Trophoblast cell (in vitro differentiated cells and primary cell): ENCODE measurements around the gene RGR.

Experiments used
- DNase-seq, 2 donors: peaks; one replicate each; pipeline ENCODE4 v3.0.0-alpha.2; 2016
- H2AFZ ChIP-seq: 2 replicates; pipeline ENCODE4 v1.6.1; 2013; ENCODE audit warnings: low read length, moderate library complexity, mild to moderate bottlenecking; ENCODE audit not compliant: insufficient read depth, poor library complexity
- H2AK5ac ChIP-seq: 2 replicates; pipeline ENCODE4 v1.6.1; 2013; ENCODE audit warnings: mild to moderate bottlenecking, low read length
- H2BK120ac ChIP-seq: 2 replicates; pipeline ENCODE4 v1.6.1; 2013; ENCODE audit warnings: low read length, mild to moderate bottlenecking, moderate library complexity; ENCODE audit not compliant: insufficient read depth, poor library complexity
- H2BK12ac ChIP-seq: 2 replicates; pipeline ENCODE4 v1.6.1; 2013; ENCODE audit warnings: mild to moderate bottlenecking, low read length, moderate library complexity
- H2BK5ac ChIP-seq: 2 replicates; pipeline ENCODE4 v1.6.1; 2013; ENCODE audit warnings: low read length, low read depth, moderate library complexity, mild to moderate bottlenecking; ENCODE audit not compliant: poor library complexity
- H3K14ac ChIP-seq: 2 replicates; pipeline ENCODE4 v1.6.1; 2013; ENCODE audit warnings: mild to moderate bottlenecking, low read length
- H3K18ac ChIP-seq: 2 replicates; pipeline ENCODE4 v1.6.1; 2013; ENCODE audit warnings: mild to moderate bottlenecking, low read length
- H3K23ac ChIP-seq: 2 replicates; pipeline ENCODE4 v1.6.1; 2013; ENCODE audit warnings: low read length
- H3K27ac ChIP-seq: 2 replicates; pipeline ENCODE4 v1.5.1; 2013; ENCODE audit warnings: low read depth, mild to moderate bottlenecking, inconsistent platforms, low read length, moderate library complexity
- H3K27me3 ChIP-seq: 2 replicates; pipeline ENCODE4 v1.6.1; 2013; ENCODE audit warnings: inconsistent platforms, mild to moderate bottlenecking, low read length, moderate library complexity; ENCODE audit not compliant: insufficient read depth
- H3K36me3 ChIP-seq, 2 experiments: 1 replicate in 1 of 2; 2 replicates in 1 of 2; pipeline ENCODE4 v1.6.1; 2013; ENCODE audit warnings: low read length in 2 of 2, mild to moderate bottlenecking in 2 of 2, moderate library complexity in 1 of 2; ENCODE audit not compliant: insufficient read depth in 2 of 2, control insufficient read depth in 1 of 2
- H3K4ac ChIP-seq: 2 replicates; pipeline ENCODE4 v1.6.1; 2013; ENCODE audit warnings: low read depth, mild to moderate bottlenecking, low read length, moderate library complexity
- H3K4me1 ChIP-seq, 2 experiments: 1 replicate in 1 of 2; 2 replicates in 1 of 2; pipeline ENCODE4 v1.6.1; 2013; ENCODE audit warnings: low read length in 2 of 2, mild to moderate bottlenecking in 2 of 2, moderate library complexity in 1 of 2; ENCODE audit not compliant: insufficient read depth in 2 of 2, control insufficient read depth in 1 of 2
- H3K4me2 ChIP-seq: 2 replicates; pipeline ENCODE4 v1.6.1; 2013; ENCODE audit warnings: inconsistent platforms, mild to moderate bottlenecking, low read length, moderate library complexity
- H3K4me3 ChIP-seq: 2 replicates; pipeline ENCODE4 v1.5.1; 2013; ENCODE audit warnings: mild to moderate bottlenecking, low read depth, low read length, inconsistent platforms
- H3K79me1 ChIP-seq: one replicate; pipeline ENCODE4 v1.6.1; 2013; ENCODE audit warnings: low read length
- H3K79me2 ChIP-seq: 2 replicates; pipeline ENCODE4 v1.6.1; 2013; ENCODE audit warnings: low read length, mild to moderate bottlenecking; ENCODE audit not compliant: control insufficient read depth, insufficient read depth, poor library complexity
- H3K9ac ChIP-seq: 2 replicates; pipeline ENCODE4 v1.6.1; 2013; ENCODE audit warnings: mild to moderate bottlenecking, low read length
- H3K9me3 ChIP-seq: 2 replicates; pipeline ENCODE4 v1.6.1; 2013; ENCODE audit warnings: low read depth, mild to moderate bottlenecking, control low read depth, inconsistent platforms, low read length; ENCODE audit not compliant: insufficient read depth
- H4K12ac ChIP-seq: 2 replicates; pipeline ENCODE4 v1.6.1; 2013; ENCODE audit warnings: low read depth, mild to moderate bottlenecking, low read length, moderate library complexity
- H4K8ac ChIP-seq: 2 replicates; pipeline ENCODE4 v1.6.1; 2013; ENCODE audit warnings: low read depth, mild to moderate bottlenecking, low read length, moderate library complexity
- H4K91ac ChIP-seq: one replicate; pipeline ENCODE4 v1.6.1; 2013; ENCODE audit warnings: low read depth, mild to moderate bottlenecking, low read length, moderate library complexity
- WGBS: extraction: QIAGEN DNeasy Blood & Tissue Kit; methylation state at CpG from one replicate; pipeline ENCODE4 v1.1.7; 2013; ENCODE audit warnings: missing lambda C conversion rate; ENCODE audit not compliant: insufficient read length, insufficient coverage; ENCODE audit errors: extremely low coverage; 5-methylcytosine and 5-hydroxymethylcytosine counted together

The RGR gene

GRCh38 chr10:84226616-84227015, 18.2 kb upstream of the RGR start:
- H3K4ac ChIP-seq, result no peak overlapping the region
- H3K27me3 ChIP-seq, result no peaks in the 10 kb centered on the region
- H2BK120ac ChIP-seq, result no peak overlapping the region
- WGBS, result no CpG with 5 or more reads among the region's 3 CpGs
- no peak overlapping the region for H4K91ac ChIP-seq
- no peak overlapping the region for H3K18ac ChIP-seq
- H3K9ac ChIP-seq, result no peak overlapping the region
- H3K79me2 ChIP-seq, result no peaks in the 10 kb centered on the region
- no peaks in the 10 kb centered on the region for H3K36me3 ChIP-seq
- no peaks in the 10 kb centered on the region for H3K9me3 ChIP-seq
- no peak overlapping the region for H2BK12ac ChIP-seq
- no peaks in the 10 kb centered on the region for H3K79me1 ChIP-seq
- H2AK5ac ChIP-seq, result no peak overlapping the region
- H3K23ac ChIP-seq, result no peak overlapping the region
- H2BK5ac ChIP-seq, result no peak overlapping the region
- H3K4me1 ChIP-seq, result no peaks in the 10 kb centered on the region
- H2AFZ ChIP-seq, result no peak overlapping the region
- no peak overlapping the region for H4K12ac ChIP-seq
- no peak for DNase-seq
- no peak overlapping the region for H3K27ac ChIP-seq
- no peak overlapping the region for H3K4me3 ChIP-seq
- H3K4me2 ChIP-seq, result no peak overlapping the region
- no peak overlapping the region for H3K14ac ChIP-seq
- H4K8ac ChIP-seq, result no peak overlapping the region

GRCh38 chr10:84227810-84228209, 17.0 kb upstream of the RGR start:
- Histone ChIP-seq H2BK5ac (no peak overlapping the region), H3K4me2 (no peak overlapping the region), H3K14ac (no peak overlapping the region), H3K9ac (no peak overlapping the region), H2AK5ac (no peak overlapping the region), H3K18ac (no peak overlapping the region), H4K12ac (no peak overlapping the region), H3K4me1 (no peaks in the 10 kb centered on the region), H2BK12ac (no peak overlapping the region), H4K91ac (no peak overlapping the region), H2AFZ (no peak overlapping the region), H3K4me3 (no peak overlapping the region), H3K27me3 (no peaks in the 10 kb centered on the region), H3K36me3 (no peaks in the 10 kb centered on the region), H3K27ac (no peak overlapping the region), H3K79me2 (no peaks in the 10 kb centered on the region), H3K4ac (no peak overlapping the region), H4K8ac (no peak overlapping the region), H2BK120ac (no peak overlapping the region), H3K9me3 (peaks cover 3% of the 10 kb centered on the region), H3K23ac (no peak overlapping the region), H3K79me1 (no peaks in the 10 kb centered on the region)
- WGBS, result no CpG with 5 or more reads among the region's 4 CpGs
- no peak for DNase-seq

GRCh38 chr10:84230359-84230758, 14.5 kb upstream of the RGR start:
- Histone ChIP-seq H4K12ac (no peak overlapping the region), H3K4me1 (no peaks in the 10 kb centered on the region), H3K79me2 (no peaks in the 10 kb centered on the region), H3K36me3 (no peaks in the 10 kb centered on the region), H2BK12ac (no peak overlapping the region), H3K9me3 (peaks cover 3% of the 10 kb centered on the region), H4K8ac (no peak overlapping the region), H3K27me3 (no peaks in the 10 kb centered on the region), H3K9ac (no peak overlapping the region), H3K18ac (no peak overlapping the region), H2BK5ac (no peak overlapping the region), H2AK5ac (no peak overlapping the region), H3K79me1 (no peaks in the 10 kb centered on the region), H2AFZ (no peak overlapping the region), H3K27ac (no peak overlapping the region), H2BK120ac (no peak overlapping the region), H3K14ac (no peak overlapping the region), H3K4me2 (no peak overlapping the region), H3K4ac (no peak overlapping the region), H3K23ac (no peak overlapping the region), H3K4me3 (no peak overlapping the region), H4K91ac (no peak overlapping the region)
- no CpG with 5 or more reads among the region's 1 CpG for WGBS
- DNase-seq, result no peak

- Histone ChIP-seq H3K18ac (no peak overlapping the region), H4K91ac (no peak overlapping the region), H2BK120ac (no peak overlapping the region), H3K23ac (no peak overlapping the region), H3K4me3 (no peak overlapping the region), H3K9ac (no peak overlapping the region), H3K9me3 (peaks cover 3% of the 10 kb centered on the region), H3K79me1 (no peaks in the 10 kb centered on the region), H2AK5ac (no peak overlapping the region), H3K36me3 (no peaks in the 10 kb centered on the region), H4K12ac (no peak overlapping the region), H3K4me1 (no peaks in the 10 kb centered on the region), H3K4me2 (no peak overlapping the region), H2BK12ac (no peak overlapping the region), H4K8ac (no peak overlapping the region), H2AFZ (no peak overlapping the region), H3K79me2 (no peaks in the 10 kb centered on the region), H2BK5ac (no peak overlapping the region), H3K14ac (no peak overlapping the region), H3K4ac (no peak overlapping the region), H3K27me3 (no peaks in the 10 kb centered on the region), H3K27ac (no peak overlapping the region)
- DNase-seq, result no peak
- WGBS, result no CpG with 5 or more reads among the region's 10 CpGs
Measured at GRCh38 chr10:84232376-84232775, 12.5 kb upstream of the RGR start.
